GM21576 (cell line): ENCODE data around the gene NR2C2.

Experiments used
- ATAC-seq: cut with Tn5 transposase; IDR thresholded peaks from one replicate; pipeline ENCODE4 v1.9.1; 2021; ENCODE audit warnings: mild to moderate bottlenecking, moderate library complexity; ENCODE audit not compliant: unreplicated experiment

The NR2C2 gene

GRCh38 chr3:15056676-15057404 is 109.5 kb downstream of the NR2C2 start:
- no peak for ATAC-seq

GRCh38 chr3:15060029-15060428 is 112.6 kb downstream of the NR2C2 start:
- no peak for ATAC-seq

GRCh38 chr3:15063238-15063637 is 115.9 kb downstream of the NR2C2 start:
- ATAC-seq: no peak

GRCh38 chr3:15063656-15064286 is 116.4 kb downstream of the NR2C2 start:
- ATAC-seq: no peak

GRCh38 chr3:15064299-15064834 is 117.0 kb downstream of the NR2C2 start:
- peak; percentile 15 for ATAC-seq

GRCh38 chr3:15064835-15065549 is 117.6 kb downstream of the NR2C2 start, which contains the start of gene MRPS25:
TSS of gene MRPS25 (minus strand) at chr3:15065315. CDS start at chr3:15065194, 121 bp downstream.
- peak; percentile 95 for ATAC-seq

- no peak for ATAC-seq
Measured at GRCh38 chr3:15065550-15066007, 118.2 kb downstream of the NR2C2 start.

GRCh38 chr3:15066467-15066866 is 119.1 kb downstream of the NR2C2 start:
- no peak for ATAC-seq

GRCh38 chr3:15069441-15069840 is 122.1 kb downstream of the NR2C2 start:
- ATAC-seq: no peak

GRCh38 chr3:15071699-15072098 is 124.3 kb downstream of the NR2C2 start:
- no peak for ATAC-seq

GRCh38 chr3:15074500-15074899 is 127.1 kb downstream of the NR2C2 start:
- ATAC-seq: no peak

- ATAC-seq: no peak
Measured at GRCh38 chr3:15079091-15079490, 131.7 kb downstream of the NR2C2 start.

GRCh38 chr3:15081960-15082664 is 134.7 kb downstream of the NR2C2 start:
- ATAC-seq: no peak

GRCh38 chr3:15083252-15083651 is 135.9 kb downstream of the NR2C2 start:
- ATAC-seq: no peak

GRCh38 chr3:15086263-15086662 is 138.9 kb downstream of the NR2C2 start:
- ATAC-seq: no peak

- ATAC-seq: no peak
Measured at GRCh38 chr3:15086699-15087098, 139.3 kb downstream of the NR2C2 start.

GRCh38 chr3:15089201-15089600 is 141.8 kb downstream of the NR2C2 start:
- ATAC-seq: no peak

GRCh38 chr3:15091575-15091974 is 144.2 kb downstream of the NR2C2 start:
- ATAC-seq: no peak

- ATAC-seq: no peak
Measured at GRCh38 chr3:15092686-15093085, 145.3 kb downstream of the NR2C2 start.

GRCh38 chr3:15094187-15094875 is 146.9 kb downstream of the NR2C2 start:
- no peak for ATAC-seq
